HG02623 (cell line): ENCODE measurements around the gene EPN3.

Experiments used
- ATAC-seq: cut with Tn5 transposase; IDR thresholded peaks from one replicate; pipeline ENCODE4 v1.9.1; 2021; ENCODE audit warnings: moderate library complexity; ENCODE audit not compliant: unreplicated experiment

EPN3 gene

DNA sequence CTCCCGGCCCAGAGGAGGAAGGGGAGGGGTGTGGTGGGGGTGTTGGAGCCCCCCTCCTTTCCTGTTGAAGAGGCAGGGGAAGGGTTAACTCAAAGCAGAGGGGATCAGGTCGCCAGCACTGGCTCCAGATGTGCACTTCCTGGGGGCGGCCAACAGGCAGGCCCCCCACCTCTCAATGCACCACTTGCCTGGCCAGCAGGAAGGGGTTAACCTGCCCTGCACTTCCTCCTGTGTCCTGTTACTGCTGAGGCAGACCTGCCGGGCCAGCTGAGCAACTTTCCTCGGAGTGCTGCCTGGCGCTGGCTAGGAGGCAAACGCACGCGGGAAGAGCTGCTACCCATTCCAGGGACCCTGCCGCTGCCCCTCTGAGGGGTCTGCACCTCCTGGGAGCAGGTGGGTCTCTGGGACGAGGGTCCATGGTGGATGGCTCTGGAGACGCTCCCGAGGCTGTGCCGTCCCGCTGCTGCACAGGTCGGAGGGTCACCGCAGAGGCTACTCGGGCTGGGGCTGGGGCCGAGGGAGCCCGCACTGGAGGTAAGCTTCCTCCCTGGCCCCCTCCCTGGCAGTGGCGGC lies at the start of gene EPN3:
EPN3 (plus strand) TSS at position 284 of the 573 bp plus-strand sequence. CDS start 3,822 bp downstream, outside the sequence.
- no peak for ATAC-seq

DNA sequence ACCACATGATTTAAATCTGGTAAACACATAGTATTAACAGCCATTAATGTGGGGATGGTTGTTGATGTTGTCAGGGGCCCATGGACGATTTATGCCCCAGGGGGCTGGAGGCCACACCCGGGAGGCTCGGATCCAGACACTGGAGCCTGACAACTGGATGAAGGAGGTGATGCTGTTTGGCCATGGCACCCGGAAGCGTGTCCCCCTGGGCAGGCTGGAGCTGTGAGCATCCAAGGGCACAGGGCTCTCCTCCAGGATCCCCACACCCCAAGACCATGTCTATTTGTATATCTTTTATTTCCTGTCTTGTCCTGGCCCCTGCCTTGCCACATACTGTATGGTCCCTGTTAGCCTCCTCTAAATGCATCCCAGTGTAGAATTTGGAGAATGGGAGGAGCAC lies 49.3 kb upstream of the EPN3 start:
- ATAC-seq: no peak

DNA sequence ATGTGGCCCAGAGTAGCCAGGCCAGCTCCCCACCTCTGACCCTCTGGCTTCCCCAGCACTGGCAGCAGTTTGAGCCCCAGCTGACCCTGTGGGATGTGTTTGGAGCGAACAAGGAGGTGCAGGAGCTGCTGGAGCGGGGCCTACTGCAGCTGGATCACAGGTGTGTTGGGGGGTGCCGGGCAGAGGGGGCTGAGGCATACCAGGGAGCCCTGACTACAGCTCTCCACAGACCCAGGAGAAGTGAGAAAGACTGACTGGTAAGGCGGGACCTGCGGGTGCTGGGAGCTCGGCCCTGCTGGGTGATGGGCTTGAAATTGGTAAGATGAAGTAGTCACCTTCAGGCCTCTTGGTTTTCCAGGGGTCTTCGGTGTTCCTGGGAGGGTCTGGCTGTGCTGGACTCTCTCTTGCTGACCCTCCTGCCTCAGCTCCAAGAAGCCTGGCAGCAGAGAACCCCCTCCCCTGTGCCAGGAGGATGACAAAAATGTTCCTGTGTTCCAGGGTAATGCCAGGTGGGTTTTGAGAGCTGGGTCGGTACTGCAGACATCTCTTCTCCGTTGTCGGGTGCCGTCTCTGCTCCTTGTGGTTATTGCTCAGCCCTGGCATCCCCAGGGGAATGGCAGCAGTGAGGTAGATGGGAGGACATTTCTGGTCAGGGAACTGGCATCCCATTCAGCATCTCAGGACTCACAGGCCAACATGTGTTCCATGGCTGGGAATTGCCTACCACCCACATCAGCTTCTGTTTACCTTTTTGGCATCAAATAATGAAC lies 48.0 kb upstream of the EPN3 start:
- no peak for ATAC-seq

DNA sequence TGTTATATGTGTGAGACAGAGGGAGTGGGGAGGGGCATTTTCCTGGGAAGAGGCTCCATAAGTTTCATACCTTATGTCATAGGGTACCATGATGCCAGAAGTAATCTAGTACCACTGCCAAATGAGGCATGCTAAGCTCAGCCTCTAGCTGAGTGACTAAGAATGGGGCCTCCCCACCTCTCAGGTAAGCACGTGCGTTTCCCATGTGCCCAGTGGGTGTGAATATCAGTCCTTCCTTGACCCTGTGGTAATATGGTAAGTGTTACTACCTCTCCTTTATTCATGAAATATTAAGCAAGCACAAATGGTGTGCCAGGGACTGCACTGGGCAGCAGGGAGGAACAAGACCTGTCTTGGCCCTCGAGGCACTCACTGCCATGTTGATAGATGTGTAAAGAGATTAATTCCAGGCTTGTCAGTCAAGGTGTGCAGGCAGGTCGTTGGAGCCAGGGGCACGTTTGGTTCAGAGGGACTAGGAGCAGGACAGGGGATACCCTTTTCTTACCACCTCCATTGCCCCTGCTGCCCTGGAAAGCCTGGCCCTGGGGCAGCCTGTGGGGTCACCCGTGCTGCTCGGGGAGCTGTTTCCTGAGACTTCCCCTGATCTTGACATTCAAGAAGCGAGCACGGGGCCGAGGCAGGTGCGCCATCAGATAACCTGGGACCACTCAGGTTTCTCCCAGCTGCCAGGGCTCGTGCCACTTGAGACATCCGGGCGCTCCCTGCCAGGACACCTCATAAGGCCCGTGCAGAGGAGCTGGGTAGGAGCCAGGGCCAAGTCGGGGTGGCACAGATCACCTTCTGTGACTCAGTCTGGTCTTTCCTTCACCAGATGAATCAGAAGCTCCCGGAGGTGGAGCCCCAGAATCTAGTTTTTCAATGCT lies 45.1 kb upstream of the EPN3 start:
- ATAC-seq: no peak

DNA sequence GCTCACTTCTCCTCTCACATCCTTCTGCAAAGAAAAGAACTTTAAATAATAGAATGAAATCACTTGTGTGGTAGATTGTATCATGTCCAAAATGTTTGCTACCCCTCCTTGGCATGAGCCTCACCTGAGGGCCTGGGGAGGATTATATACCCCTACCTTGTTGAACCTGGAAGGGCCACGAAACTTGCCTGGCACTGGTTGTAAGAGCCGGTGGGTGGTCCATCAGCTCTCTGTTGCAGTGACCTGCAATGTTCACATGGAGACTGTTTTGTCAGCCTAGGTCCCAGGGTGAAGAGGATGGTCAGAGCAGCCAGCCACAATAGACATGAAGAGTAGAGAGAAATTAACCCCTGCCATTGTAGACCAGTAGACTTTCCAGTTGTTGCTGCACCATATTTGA lies 43.7 kb upstream of the EPN3 start:
- no peak for ATAC-seq

DNA sequence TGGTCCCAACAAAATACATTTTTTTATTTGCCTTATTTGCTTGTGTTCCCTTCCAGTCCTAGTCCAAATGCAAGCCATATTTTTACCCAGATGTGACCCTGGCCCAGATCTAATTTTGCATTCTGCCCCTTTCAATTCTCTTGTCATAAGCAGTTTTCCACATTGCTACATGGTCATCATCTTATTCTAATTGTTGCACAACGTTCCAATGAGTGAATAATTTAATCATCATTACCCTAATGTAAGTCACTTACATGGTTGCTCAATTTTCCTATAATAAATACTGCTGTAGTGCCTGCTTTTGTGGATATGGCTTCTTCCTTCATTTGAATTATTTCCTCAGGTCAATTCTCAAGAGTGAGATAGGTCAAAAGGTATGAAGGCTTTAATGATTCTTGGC lies 41.0 kb upstream of the EPN3 start:
- no peak for ATAC-seq

DNA sequence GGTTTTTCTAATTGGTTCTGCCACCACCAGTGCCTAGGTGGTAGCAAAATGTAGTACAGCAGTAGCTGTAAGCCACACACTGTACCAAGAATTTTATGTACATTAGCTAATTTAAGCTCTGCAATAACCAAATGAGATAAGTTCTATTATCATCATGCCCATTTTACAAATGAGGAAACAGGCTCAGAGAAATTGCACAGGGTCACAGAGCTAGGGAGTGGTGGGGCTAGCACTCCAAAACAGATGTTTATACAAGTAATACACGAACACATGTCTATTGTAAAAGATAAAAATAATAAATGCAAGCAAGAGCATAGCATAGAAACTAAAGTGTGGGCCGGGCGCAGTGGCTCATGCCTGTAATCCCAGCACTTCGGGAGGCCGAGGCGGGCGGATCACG lies 40.3 kb upstream of the EPN3 start:
- ATAC-seq: no peak

DNA sequence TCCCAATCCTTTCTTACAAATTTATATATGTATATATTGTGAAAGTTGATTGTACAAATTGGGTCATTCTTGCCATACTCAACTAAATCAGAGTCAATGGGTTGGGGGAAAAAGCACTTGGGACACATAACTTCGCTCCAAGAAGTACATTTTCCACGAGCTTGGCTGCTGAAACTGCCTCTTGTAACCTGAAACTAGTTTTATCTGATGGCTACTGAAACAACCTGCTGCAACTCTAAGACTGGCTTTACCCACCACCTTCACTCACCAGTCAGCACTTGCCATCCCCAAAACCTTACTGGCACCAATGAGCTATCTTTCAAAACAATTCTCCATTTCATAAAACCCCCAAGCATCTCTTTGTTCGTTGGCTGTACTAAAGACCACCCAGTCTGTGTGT lies 38.8 kb upstream of the EPN3 start:
- ATAC-seq: no peak

DNA sequence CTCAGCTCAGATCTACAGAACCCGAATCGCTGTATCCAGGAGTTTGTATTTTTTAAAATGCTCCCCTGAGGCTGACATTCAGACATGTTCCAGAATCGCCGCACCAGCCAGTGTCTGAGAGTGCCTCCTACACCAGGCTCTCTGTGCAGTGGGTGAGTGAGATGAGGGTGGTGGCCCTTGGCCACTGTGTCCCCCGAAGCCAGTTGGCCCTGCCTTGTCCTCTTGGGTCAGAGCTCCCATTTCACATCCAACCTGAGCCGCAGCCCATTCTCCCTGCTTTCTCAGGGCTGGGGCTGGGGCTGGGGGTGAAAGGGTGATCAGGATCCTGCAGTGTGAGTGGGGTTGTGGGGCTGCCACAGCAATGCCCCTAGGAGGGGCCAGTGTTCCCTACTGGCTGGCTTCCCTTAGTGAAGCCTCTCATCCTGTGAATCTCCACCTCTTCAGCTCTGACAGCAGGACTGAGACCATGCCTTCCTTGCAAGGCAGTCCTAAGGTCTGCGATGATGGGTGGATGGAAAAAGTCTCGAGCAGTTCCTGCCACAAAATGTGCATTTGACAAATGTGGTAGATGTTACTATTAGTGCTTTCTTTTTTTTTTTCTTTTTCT lies 37.2 kb upstream of the EPN3 start:
- ATAC-seq: no peak

DNA sequence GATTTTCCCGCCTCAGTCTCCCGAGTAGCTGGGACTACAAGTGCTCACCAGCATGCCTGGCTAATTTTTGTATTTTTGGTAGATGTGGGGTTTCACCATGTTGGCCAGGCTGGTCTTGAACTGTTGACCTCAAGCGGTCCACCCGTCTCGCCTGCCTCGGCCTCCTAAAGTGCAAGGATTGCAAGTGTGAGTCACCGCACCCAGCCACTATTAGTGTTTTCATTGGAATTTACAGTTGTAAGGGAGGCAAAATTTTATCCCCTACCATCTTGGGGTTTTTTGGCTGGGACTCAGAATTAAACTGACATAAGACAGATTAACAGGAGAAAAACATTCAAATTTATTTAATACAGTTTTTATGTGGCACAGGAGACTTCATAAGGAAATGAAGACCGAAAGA lies 36.6 kb upstream of the EPN3 start:
- ATAC-seq: no peak

DNA sequence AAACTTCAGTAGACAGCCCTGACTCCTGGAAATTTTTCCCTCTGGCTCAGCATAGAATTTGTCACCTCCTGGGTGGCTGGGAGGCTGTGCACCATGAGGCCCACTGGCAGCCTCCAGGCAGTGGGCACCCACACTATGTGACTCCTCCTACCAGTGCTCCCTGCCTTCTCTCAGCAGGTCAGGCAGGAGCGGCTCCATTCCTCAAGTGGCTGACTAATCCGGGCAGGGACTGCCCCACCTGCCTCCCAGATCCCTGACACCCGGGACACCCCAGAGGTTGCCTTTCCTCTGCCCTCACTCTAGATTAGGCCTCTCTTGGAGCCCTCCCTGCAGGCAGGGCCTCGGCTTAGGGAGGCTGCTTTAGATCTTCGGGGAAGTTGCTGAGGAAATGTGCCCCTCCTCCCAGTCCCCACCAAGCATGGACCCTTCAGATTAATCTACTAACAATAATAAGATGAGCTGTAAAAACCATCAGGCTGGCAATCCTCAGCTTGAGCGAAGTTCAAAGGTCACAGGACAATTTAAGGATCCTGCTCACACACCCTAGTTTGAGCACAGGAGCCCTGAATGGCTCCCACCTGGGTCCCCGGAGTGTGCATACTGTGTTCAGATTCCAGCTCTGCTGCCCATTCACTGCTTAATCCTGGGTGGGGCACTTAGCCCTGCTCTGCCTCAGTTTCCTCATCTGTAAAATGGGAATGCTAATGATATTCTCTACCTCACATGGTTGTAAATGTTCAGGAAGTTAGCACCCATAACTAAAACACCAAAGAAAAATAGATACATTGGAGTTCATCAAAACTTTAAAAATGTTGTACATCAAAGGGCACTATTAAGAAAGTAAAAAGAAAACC lies 34.3 kb upstream of the EPN3 start:
- no peak for ATAC-seq

DNA sequence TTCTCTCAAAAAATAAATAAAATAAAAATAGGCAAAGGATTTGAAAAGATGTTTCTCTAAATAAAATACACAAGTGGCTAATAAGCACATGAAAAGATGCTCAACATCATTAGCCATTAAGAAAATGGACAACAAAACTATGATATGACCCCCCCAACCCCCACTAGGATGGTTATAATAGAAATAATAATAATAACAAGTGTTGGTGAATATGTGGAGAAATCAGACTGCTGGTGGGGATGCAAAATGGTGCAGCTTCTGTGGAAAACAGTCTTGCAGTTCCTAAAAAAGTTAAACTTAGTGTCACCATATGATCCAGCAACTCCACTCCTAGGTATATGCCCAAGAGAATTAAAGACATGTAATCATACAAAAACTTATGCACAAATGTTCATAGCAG lies 33.3 kb upstream of the EPN3 start:
- no peak for ATAC-seq

DNA sequence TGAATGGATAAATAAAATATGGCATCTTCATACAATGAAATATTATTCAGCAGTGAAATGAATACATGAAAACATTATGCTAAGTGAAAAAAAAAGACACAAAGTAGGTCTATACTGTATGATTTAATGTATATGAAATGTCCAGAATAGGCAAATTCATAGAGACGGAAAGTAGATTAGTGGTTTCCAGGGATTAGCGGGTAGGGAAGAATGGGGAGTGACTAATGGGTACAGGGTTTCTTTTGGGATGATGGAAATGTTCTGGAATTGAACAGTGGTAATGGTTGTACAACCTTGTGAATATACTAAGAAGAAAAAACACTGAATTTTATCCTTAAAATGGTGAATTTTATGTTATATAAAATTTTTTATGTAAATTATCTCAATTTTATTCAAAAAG lies 32.8 kb upstream of the EPN3 start:
- ATAC-seq: no peak

DNA sequence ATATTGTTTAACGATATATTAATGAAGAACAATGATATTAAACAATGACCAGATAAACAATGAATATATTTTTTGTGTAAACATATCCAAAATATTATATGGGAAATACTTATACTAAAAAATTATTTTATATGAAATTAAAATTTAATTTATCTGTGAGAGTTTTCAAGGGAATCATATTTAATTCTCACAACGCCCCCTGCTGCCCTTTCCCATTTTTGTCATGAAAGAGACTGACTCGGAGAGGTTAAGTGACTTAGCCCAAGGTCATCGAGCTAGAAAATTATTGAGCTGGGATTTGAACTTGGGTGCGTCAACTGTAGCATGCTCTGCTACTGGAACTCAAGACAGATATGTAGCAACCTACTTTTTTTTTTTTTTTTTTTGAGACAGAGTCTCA lies 31.5 kb upstream of the EPN3 start:
- ATAC-seq: no peak

DNA sequence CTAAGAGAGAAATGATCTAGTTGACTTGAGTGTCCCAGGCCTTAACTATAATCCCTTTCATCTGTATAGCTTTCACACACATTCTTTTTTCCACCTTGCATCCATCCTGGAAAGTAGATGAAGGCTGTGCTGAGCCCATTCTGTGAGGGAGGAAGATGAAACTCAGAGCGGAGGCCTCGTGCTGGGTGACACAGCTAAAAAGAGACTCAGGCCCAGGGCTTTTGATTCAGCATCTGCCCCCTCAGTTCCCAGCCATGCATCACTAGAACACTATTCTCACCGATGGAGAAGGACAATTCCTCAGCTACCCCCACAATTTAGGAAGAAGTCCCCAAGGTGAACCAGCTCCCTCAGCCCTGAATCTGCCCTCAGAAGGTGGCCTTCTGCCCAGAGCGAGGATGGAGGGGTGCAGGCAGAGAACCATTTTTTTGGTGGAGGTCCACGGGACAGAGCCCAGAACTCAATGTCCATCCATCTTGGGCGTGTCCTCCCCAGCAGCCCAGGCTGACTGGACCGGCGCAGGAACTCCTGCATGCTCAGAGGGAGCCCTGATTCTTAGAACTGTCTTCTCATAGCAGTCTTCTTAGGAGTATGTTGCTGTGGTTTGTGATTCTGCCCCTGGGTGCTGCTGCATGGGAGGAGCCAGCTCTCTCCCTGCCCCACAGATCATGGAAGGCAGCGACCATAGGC lies 30.1 kb upstream of the EPN3 start:
- ATAC-seq: no peak

DNA sequence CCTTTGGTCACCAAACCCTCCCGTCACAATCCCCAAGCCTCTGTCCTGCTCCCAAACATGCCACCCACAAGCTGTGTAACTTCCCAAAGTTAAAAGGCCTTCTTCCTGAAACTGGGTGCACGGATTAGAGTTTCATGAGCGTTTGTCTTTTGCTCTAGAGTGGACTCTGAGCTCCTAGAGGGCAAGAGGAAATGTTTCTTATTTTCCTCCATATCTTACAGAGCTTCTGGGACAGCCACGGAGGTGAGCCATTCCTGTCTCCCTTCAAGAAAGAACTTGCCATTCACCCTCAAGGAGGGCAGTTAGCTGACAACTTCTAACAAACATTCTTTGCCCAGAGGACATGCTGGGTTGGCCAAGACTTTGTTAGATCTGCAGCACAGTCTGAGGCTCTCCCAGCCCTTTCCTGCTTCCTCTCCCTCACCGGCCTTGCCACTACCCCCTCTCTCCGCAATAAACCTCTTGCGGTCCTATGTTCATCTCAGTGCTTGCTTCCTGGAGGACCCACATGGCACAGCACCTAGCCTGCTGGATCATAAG lies 26.9 kb upstream of the EPN3 start:
- no peak for ATAC-seq

DNA sequence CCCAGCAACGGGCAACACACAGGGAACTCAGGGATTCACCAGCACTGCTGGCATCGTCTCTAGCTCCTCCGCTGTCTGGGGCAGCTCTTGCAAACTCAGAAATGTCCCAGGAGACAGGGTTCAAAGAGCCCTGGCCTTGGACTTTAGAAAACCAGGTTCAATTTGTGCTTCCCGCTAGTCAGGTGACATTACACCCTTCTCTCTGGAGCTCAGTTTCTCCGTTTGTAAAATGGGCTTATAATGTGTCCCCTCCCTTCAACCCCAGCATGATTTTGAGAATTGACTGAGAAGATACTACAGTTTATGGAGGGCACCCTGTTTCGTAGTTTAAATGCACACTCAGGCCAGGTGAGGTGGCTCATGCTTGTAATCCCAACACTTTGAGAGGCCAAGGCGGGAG lies 26.2 kb upstream of the EPN3 start:
- ATAC-seq: no peak

DNA sequence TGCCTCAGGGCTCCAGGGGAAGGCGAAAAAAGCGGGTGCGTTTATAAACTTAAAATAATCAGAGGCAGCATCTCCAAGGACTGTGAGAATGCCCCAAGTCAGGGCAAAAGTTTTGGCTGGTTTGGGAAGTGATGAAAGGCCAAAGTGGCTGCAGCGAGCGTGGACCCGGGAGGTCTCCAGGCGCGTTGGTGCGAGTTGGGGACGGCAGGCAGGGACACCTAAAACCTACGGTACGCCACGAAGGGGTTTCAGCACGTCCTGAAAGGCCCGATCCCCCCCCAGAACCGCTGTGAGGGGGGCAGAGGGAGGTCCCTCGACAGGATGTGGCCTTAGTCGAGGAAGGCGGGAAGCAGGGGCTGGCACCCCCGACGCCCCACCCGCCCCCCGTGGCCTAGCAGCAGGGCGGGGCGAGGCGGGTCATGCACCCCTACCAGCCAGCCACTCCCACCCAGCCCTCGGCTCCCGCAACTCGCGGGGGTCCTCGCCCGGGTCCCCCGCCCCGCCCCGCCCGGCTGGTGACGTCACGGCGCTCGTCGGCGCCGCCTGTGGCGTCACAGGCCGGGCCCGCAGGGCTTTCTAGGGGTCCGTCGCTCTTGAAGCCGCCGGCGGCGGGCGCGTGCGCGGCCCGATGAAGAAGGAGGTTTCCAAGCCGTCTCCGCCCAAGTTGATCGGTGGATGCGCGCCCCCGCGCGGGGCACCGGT lies 24.5 kb upstream of the EPN3 start, which contains the start of gene MYCBPAP:
MYCBPAP (plus strand) TSS at position 569 of the 702 bp plus-strand sequence. CDS start 236 bp downstream, outside the sequence.
- no peak for ATAC-seq
